Mucosa of rectum (tissue), 2 donors: Measurements from ENCODE around the gene HTRA1.

ENCODE experiments used
- H3K27ac ChIP-seq, 2 donors: one replicate each; pipeline ENCODE4 v1.7.0; 2013; ENCODE audit warnings: inconsistent platforms in 2 of 2, low read depth in 2 of 2, low read length in 2 of 2
- H3K27me3 ChIP-seq, 2 donors: one replicate each; pipeline ENCODE4 v1.7.0; 2013; ENCODE audit warnings: low read length in 2 of 2; ENCODE audit not compliant: control insufficient read depth in 2 of 2, insufficient read depth in 2 of 2
- H3K36me3 ChIP-seq, 2 donors: one replicate each; pipeline ENCODE4 v1.7.0; 2013; ENCODE audit warnings: low read length in 2 of 2; ENCODE audit not compliant: control insufficient read depth in 2 of 2, insufficient read depth in 2 of 2
- H3K4me1 ChIP-seq, 2 donors: one replicate each; pipeline ENCODE4 v1.7.0; 2013; ENCODE audit warnings: low read length in 2 of 2, mild to moderate bottlenecking in 1 of 2; ENCODE audit not compliant: control insufficient read depth in 2 of 2, insufficient read depth in 2 of 2
- H3K4me3 ChIP-seq, 2 donors: one replicate each; pipeline ENCODE4 v1.7.0; 2013; ENCODE audit warnings: low read length in 2 of 2
- H3K9ac ChIP-seq, 2 donors: one replicate each; pipeline ENCODE4 v1.7.0; 2013; ENCODE audit warnings: low read length in 2 of 2, low read depth in 1 of 2, mild to moderate bottlenecking in 1 of 2
- H3K9me3 ChIP-seq, 2 donors: one replicate each; pipeline ENCODE4 v1.7.0; 2013; ENCODE audit warnings: low read length in 2 of 2; ENCODE audit not compliant: control insufficient read depth in 2 of 2
- donor health status: healthy.
- donor health status: Normal muscosa, but diverticular disease.

HTRA1 gene

DNA sequence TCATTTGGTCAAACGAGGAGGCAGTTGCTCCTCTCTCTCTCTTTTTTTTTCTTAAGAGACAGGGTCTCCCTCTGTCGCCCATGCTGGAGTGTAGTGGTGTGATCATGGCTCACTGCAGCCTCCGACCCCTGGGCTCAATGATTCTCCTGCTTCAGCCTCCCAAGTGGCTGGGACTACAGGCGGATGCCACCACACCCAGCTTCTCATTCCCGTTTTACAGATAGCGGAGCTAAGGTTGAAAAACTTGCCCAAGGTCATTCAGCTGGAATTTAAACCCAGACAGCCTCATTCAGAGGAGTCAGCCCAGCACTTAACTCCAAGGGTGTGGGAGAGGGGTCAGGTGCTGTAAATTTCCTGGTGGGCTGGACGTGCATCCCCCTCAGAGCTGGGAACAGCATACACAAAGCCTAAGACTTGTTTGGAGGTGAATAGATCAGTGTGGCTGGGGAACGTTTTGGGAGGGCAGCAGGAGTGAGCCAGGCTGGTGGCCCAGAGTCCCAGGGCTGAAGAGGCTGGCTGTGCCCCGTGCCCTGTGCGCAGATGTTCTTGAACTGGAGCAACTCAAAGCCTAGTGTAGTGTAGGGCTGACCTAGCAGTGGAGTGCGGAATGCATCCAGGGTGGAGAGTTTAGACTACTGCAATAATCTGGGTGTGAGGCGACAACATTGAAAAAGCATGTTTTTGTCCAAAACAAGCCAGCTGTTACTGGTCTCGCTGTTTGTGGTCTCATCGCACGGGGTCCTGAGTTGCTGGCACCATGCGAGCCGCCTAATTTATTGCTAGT, 2.3 kb downstream of the HTRA1 start:
- H3K9ac ChIP-seq: peak overlapping the region in 1 of 2 donors; percentile 1
- peak overlapping the region in 1 of 2 donors; percentile 72 for H3K4me3 ChIP-seq
- H3K27ac ChIP-seq: no peak overlapping the region
- H3K9me3 ChIP-seq: no peaks in the 10 kb centered on the region
- peaks cover 9 to 13% of the 10 kb centered on the region in 2 donors for H3K4me1 ChIP-seq
- no peaks in the 10 kb centered on the region for H3K36me3 ChIP-seq
- peaks cover 23 to 39% of the 10 kb centered on the region in 2 donors for H3K27me3 ChIP-seq

DNA sequence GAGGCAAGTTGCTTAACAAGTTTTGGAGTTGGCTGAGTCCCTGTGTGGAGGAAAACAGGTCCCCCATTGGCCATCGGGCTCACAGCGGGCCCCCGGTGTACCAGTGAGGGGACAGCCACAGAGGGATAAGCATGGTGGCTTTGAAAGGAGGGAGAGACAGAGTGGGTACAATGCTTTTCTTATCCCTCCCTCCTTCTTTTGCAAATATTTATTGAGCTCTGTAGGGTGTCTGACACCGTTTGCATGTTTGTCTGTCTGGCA, 2.8 kb downstream of the HTRA1 start:
- Histone ChIP-seq H3K9ac (no peak overlapping the region), H3K9me3 (no peaks in the 10 kb centered on the region), H3K4me3 (no peak overlapping the region), H3K27me3 (peaks cover 18 to 36% of the 10 kb centered on the region in 2 donors), H3K27ac (no peak overlapping the region), H3K36me3 (no peaks in the 10 kb centered on the region), H3K4me1 (peaks cover 9 to 13% of the 10 kb centered on the region in 2 donors)

DNA sequence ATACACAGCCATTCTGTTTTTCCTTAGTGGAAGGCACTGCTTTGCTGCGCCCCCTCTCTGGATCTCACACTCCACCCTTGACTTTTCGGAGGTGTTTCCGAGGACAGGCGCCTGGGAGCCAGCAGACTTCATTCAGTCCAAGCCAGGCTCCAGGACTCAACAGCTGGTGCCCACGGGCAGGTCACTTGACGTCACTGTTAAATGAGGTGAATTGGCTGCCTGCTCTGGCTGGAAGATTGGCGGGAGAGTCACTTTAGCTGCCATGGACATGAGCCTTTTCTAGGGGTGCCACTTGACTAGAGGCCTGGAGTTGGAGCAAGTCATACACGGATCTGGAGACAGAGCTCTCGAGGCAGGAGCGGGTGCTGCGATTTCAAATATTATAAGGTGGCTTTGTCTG, 3.2 kb downstream of the HTRA1 start:
- Histone ChIP-seq H3K27ac (no peak overlapping the region), H3K36me3 (no peaks in the 10 kb centered on the region), H3K27me3 (peaks cover 14 to 33% of the 10 kb centered on the region in 2 donors), H3K9me3 (no peaks in the 10 kb centered on the region), H3K4me3 (no peak overlapping the region), H3K9ac (no peak overlapping the region), H3K4me1 (peaks cover 9 to 13% of the 10 kb centered on the region in 2 donors)

DNA sequence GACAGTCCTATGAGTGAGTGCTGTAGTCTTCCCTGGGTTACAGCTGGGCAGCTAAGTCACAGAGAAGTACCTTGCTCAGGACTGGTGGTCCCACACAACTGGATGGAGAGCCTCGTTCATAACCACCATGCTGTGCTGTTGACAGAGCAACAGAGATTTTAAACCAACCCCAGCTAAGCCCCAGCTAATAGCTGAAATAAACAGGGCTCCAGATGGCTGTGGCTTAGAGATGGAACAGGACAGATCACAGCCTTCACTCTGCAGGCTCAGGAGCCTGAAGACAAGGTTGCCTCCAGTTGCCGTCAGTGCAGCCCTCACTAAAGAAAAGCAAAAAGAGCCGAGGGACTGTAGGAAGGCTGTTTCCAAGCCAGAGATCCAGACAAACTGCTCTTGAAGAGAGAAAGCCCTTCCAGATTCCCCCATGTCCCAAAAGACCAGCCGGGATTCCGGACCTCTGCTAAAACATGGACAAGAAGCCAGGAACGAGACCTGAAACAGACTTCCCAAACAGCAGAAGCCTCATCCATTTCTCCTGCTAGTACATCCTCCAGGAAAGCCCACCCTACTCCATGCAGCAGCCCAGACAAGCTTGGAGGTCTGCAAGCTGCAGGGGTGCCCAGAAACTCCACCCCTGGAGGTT, 4.2 kb downstream of the HTRA1 start:
- Histone ChIP-seq H3K27me3 (peaks cover 8 to 24% of the 10 kb centered on the region in 2 donors), H3K36me3 (no peaks in the 10 kb centered on the region), H3K27ac (no peak overlapping the region), H3K4me1 (peaks cover 8 to 11% of the 10 kb centered on the region in 2 donors), H3K9me3 (no peaks in the 10 kb centered on the region), H3K9ac (no peak overlapping the region), H3K4me3 (no peak overlapping the region)

DNA sequence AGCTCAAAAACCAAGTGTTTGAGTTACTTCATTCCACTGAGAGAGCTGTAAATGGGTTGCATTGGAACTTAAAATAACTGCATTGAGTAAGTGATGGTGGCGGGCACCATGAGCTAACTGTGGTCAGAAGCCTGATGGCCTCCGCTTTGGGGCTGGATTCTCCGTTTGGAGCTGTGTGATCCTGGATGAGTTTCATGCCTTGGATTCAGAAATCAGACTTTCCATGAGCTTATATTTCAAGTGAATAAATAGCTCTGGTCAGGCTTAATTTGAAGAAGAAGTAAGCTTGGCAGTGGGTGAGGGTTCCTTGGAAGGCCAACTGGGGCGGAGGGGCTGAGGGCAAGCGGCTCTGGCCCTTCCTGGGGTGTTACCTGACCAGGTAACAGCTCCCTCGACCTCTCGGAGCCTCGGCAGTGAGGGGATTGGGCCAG, 5.6 kb downstream of the HTRA1 start:
- no peak overlapping the region for H3K4me3 ChIP-seq
- H3K27ac ChIP-seq: no peak overlapping the region
- peaks cover under 1 to 5% of the 10 kb centered on the region in 2 donors for H3K4me1 ChIP-seq
- H3K9me3 ChIP-seq: no peaks in the 10 kb centered on the region
- no peaks in the 10 kb centered on the region for H3K36me3 ChIP-seq
- no peak overlapping the region for H3K9ac ChIP-seq
- H3K27me3 ChIP-seq: peaks cover 8 to 17% of the 10 kb centered on the region in 2 donors

DNA sequence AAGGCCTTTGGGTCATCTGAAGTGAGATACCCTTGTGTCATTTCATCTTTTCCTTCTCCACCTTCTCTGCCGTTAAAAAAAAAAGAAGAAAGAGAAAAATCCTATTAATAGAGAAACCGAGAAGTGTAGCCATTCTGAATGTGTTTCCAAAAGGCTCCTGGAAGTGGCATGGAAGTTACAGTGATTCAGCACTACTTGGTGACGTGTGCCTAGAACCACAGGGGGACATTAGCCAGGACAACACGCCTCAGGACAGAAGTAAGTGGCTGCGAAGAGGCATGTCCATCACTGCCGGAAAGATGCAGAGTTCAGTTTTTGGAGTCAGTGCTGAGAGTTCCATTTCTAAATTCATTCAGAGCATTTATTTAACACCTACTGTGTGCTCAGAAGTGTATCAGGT, 6.3 kb downstream of the HTRA1 start:
- H3K36me3 ChIP-seq: no peaks in the 10 kb centered on the region
- no peak overlapping the region for H3K27ac ChIP-seq
- H3K9ac ChIP-seq: no peak overlapping the region
- no peaks in the 10 kb centered on the region for H3K9me3 ChIP-seq
- H3K27me3 ChIP-seq: peaks cover 8 to 13% of the 10 kb centered on the region in 2 donors
- peaks cover 0 to 2% of the 10 kb centered on the region in 2 donors for H3K4me1 ChIP-seq
- H3K4me3 ChIP-seq: no peak overlapping the region

DNA sequence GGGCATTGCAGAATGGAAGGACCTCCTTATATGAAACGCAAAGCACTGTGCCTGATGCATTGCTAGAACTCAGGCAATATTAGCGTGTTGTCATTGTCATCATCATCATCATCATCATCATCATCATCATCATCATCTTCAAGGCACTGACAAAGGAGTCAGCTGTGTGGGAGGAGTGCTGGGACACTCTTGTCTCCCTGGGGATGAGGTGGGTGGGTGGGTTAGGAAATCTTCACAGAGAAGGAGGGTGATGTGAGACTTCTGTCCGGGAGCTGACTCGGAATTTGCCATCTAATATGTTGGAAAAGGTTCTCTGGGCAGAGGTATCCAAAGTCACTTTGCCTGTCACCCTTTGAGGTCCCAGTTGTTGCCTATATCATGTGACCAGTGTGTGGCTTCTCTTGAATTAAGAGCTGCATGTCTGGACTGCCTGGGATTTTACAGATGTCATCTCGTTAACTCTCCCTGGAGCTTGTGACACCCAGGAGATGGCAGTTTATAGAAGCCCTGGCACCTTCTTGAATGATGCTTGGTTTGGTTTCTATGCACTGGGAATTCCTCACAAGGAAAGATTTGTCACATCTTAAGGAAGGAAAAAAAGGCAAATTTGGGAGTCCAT, 7.1 kb downstream of the HTRA1 start:
- Histone ChIP-seq H3K9me3 (no peaks in the 10 kb centered on the region), H3K36me3 (no peaks in the 10 kb centered on the region), H3K4me3 (no peak overlapping the region), H3K27ac (no peak overlapping the region), H3K9ac (no peak overlapping the region), H3K27me3 (peaks cover 8 to 10% of the 10 kb centered on the region in 2 donors), H3K4me1 (peaks cover 0 to 2% of the 10 kb centered on the region in 2 donors)

DNA sequence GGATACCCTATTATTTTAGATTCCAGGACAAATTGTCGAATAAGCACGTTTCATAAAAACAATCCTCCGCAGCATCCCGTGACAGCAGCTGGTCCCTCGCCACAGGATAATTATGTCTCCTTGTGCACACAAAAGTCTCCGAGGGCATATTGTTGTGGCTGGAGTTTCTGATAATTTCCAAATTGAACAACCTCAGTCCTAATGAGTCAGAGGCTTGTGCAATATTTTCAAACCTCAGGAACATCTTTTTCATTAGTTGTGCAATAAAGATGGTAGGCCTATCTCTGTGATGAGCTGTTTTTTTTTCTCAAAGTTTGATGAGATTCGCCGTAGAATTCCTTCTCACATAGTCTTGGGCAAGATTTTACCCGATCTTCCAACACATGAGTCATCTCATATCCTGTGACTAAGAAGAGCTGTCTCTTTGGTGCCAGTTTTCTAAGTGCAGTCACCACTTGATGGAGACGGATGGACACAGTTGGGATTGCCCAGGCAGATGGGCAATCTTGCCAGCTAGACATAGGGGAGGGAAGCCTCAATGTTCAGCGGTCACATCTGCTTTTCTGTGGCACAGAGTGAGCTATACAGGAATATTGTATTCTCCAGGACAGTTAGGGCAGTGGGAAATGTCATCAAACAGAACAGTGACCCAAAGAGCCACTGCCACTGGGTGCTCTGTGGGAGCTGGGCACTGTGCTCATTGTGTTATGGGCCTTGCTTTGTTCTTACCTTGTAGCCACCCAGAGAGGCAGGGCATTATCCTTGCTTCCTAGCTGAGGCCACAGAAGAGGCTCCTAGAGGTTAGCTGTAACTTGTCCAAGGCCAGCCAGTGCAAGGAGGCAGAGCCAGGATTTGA, 7.8 kb downstream of the HTRA1 start:
- H3K27ac ChIP-seq: peak overlapping the region in 1 of 2 donors; percentile 15
- H3K4me1 ChIP-seq: no peaks in the 10 kb centered on the region

DNA sequence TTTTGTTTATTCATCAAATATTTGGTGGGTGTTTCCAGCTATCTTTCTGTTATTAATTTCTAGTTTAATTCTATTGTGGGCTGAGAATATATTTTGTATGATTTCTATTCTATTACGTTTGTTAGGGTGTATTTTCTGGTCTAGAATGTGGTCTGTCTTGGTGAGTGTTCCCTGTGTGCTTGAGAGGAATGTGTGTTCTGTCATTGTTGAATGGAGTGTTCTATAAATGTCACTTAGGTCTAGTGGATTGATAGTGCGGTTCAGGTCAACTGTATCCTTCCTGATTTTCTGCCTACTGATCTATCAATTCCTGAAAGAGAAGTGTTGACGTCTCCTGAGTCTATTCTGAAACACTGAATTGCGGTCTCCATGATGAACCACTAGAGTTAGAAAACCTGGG, 8.5 kb downstream of the HTRA1 start:
- Histone ChIP-seq H3K4me1 (peaks cover 0 to under 1% of the 10 kb centered on the region in 2 donors), H3K4me3 (no peak overlapping the region), H3K9ac (no peak overlapping the region), H3K36me3 (no peaks in the 10 kb centered on the region), H3K9me3 (no peaks in the 10 kb centered on the region), H3K27ac (no peak overlapping the region), H3K27me3 (peaks cover 0 to 7% of the 10 kb centered on the region in 2 donors)

More for the DNA sequence above, 7.8 kb downstream of the HTRA1 start:
- Histone ChIP-seq H3K9me3 (no peaks in the 10 kb centered on the region), H3K9ac (no peak overlapping the region), H3K27me3 (peaks cover 3 to 5% of the 10 kb centered on the region in 2 donors), H3K36me3 (no peaks in the 10 kb centered on the region), H3K4me3 (no peak overlapping the region)
